ENCODE data around the gene FAM83G.

- TF ChIP-seq ZNF274 (IDR thresholded peaks at IDR 0.05; ENCODE audit: low read depth, low read length) (no peak), YY1 (IDR thresholded peaks at IDR 0.05; ENCODE audit: insufficient read depth, insufficient read length) (no peak)
Observed at GRCh38 chr17:19018600-19018950, 14.0 kb upstream of the FAM83G start.
